Renal pelvis (tissue), 4 donors: ENCODE data around the gene CRBN. TPM values are rescaled to one million over a fixed set of nuclear protein-coding genes. Genes with fewer than 3 reads are reported as not detected.
A peak's percentile ranks its signal among the peaks of the same experiment; 100 is the strongest.

Experiments
- DNase-seq: peaks from one replicate; pipeline ENCODE4 v3.0.0-alpha.2; 2013
- polyA plus RNA-seq, 3 donors: library from polyadenylated mRNA; unstranded; fragments of 120-200 nt; gene quantifications; one replicate each; pipeline ENCODE4 v1.2.1, GENCODE V29; 2013; ENCODE audit not compliant: insufficient read length in 3 of 3

The CRBN gene
- polyA plus RNA-seq, 3 donors = 66.6 to 72.9 (median 67.6) TPM

DNA sequence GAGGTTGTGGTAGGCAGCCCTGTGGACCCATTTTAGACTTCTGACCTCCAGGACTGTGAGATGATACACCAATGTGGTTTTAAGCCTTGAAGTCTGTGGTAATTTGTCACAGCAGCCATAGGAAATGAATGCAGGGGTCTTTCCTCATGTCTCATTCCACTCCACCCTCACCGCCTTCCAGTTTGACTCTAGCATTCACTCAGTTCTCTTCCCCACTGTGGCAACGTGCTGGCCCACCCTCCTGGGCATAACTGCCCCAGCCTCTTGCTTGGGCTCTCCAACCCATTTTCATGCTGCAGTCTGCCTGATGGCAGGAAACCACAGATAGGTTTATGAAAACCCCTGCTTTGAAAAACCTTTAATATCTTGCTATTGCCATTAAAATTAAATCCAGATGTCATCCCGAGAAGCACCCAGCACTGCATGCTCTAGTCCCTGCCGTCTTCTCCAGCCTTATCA, 60.1 kb downstream of the CRBN start:
- DNase-seq = no peak

DNA sequence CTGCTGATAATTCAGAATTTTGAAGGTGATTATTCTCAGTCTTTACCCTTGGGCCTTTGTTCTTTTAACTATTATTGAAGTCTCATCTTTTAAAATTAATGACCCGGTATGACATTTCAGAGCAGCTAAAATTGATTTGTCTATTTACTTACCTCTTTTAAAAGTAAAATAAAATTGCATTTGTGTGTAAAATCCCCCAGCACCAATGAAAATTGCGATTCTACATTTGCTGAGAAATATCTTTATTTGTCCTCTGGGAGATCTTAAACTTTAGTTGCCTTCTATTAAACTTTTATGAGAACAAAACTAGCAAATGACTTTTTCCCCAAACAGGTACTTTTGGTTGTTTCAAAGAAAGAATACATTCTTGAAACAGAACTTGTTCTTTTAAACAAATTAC, 61.8 kb downstream of the CRBN start:
- DNase-seq = no peak

DNA sequence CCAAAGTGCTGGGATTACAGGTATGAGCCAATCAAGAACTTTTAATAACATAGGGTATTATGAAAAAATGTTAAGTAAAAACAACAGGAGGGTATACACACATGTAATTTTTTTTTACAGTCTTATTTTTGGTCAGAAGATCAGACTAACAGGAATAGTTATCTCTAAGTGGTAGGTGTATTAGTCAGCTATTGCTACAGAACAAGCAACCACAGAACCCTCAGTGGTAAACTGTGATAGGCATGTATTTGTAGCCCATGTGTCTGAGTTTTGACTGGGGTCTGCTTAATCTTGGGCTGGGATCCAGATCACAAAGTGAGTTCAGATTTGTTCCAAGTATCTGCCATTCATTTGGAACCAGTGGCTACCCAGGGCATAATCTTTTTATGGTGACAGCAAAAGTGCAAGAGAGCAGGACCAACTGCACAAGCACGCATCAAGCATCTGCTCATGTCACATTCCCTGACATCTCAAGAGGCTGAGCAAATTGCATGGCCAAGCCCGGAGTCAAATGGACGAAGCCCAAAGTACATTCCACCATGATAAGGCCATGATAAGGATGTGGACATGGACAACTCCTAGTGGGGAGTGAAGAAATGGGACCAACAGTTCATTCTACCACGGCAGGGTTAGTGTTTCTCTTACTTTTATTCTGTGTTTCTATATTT, 66.3 kb downstream of the CRBN start:
- DNase-seq = no peak

DNA sequence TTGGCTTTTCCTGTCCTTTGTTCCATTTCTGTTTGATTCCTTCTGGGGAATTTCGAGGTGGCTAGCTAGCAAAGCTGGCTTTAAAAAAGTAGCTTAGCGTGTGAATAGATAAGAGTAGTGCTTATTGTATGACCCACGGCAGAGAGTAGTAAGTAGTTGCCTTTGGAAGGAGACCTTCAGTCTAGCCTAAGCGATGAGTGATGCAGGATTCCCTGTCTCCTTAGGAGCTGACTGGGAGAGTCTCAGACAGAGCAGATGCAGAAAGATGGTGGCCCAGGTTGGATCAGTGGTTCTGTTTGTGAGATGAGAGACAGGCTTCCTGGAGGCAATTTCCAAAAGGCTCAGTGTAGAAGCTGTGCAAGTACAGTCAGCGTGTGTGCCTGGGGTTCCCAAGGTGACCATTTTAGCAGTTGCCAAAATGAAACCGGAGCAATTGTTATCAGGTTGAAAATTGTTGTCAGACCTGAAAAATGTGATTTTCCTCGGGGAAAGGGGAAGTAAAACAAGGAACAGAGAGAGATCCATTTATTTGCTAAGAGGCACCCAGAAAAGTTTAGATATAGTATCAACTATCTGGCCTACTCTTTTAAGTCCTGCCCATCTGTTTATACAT, 68.6 kb downstream of the CRBN start:
- no peak for DNase-seq

DNA sequence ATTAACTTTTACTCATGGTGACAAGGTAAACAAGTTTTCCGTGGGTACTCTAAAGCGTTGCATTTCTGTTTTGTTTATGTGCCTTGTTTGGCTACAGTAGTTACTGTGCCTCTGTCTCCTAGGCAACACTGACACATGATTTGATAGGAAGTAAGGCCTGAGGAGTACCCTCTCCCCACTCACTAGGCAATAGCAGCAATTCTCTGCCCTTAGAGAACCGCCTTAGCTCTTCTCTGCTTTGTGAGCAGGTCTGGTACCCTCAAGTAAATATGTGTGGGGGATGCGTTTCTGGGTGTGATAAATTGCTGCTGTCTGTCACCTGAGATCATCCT, 69.2 kb downstream of the CRBN start, which contains the start of gene IL5RA:
TSS of gene IL5RA (minus strand) at position 76 of the 332 bp plus-strand sequence. CDS start 5,390 bp downstream, outside the sequence.
- peak; percentile 72 for DNase-seq

DNA sequence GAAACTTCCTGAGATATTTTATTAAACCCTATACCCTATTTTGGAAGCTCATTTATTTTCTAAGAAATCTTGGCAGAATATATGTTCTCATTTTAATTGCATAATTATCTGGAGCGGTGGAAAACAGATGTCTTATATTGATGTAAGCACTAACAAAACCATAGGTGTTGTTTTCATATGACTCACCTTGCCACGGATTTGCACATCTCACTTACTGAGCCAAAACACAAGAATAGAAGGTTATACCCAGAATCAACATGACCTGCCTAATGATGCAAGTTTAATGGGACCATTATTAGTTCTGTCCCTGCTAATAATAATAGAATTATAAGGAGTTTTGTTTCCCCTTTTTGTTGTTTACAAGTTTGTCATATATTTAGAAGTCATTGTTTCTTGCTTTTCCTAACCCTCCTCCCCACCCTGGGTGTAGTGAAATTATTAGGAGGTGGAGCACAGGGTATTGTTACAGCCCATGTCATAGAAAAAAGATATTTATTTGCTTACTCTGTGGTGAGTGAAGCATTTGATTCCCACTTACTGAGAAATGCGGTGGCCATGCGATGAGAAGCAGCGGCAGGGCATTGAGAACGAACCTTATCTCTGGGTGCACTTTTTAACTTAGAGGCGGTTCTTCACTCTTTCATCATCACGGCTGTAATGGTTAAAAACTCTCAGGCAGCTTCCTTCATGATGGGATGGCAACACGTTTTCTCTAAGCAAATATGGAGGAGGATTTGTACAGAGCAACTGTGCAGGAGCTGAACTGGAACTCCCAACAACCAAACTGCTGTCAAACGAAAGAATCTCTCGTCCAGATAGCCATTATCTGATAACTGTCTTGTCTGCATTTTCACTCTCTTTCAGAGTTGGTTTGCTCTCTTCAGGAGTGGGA, 69.8 kb downstream of the CRBN start:
- no peak for DNase-seq

DNA sequence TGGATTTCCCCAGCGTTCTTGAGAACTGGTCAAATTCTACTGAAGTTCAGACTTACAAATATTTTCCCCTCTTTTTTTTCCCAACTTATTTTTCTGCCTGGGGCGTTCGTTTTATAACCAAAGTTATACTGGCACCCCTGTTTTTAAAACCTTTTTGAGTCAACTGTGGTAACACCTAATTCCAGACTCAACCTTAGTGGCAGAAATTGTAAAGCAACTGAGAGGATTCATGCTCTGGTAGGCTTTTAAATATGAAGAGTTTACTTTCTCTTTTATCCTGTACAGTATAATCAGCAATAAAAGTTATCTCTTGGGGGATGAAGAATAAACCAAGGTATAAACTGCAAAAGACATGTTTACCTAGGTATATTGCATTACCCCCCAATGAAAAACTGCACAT, 71.6 kb downstream of the CRBN start:
- DNase-seq = no peak

DNA sequence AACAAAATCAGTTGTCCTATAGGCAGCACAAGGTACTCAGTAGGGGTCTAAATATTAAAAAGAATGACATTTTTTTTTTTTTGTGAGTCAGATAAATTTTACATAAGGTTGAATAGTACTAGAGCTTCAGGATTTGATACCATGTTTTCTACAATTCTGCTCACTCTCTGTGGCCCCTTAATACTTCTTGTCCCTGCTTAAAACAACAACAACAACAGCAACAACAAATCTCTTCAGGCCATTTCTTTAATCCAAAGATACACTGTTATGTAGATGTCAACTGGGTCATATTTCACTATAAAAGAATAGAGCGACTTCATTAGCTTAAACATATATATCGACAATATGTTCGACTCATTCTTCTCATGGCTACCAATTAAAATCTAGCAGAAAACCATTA, 72.3 kb downstream of the CRBN start:
- DNase-seq = no peak

DNA sequence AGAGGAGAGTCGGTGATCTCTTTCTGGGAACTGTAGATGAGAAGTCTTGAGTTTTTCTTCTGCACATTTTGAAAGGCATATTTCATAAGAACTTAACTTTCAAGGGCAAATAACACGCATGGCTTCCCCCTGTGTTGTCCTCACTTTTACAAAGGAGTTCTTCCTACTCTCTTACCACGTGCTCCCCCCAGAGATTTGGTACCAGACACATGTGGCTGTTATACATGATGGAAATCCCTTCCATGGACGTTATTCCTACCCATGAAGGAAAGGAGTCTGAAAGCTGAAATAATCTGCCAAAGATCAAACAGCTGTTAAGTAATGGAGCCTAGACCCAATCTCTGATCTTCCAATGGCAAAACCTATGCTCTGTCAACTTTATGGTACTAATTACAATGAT, 73.7 kb downstream of the CRBN start:
- no peak for DNase-seq

DNA sequence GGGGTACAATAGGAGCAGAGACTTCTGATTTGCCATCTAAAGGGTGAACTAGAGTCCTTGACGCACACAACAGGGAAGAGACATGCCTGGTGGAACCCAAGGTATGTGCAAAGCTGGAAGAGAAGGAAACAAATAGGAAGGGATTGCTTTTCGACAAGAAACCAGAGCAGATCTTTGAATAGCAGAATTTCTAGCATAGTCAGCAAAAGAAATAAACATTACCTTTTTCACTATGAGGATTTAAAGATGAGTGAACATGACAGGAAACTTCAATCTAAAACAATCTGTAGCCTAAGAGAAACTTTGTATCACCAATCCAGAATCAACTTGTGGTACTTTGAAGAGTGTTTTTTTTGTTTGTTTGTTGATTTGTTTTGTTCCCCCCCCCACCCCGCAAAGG, 74.2 kb downstream of the CRBN start:
- DNase-seq = no peak

DNA sequence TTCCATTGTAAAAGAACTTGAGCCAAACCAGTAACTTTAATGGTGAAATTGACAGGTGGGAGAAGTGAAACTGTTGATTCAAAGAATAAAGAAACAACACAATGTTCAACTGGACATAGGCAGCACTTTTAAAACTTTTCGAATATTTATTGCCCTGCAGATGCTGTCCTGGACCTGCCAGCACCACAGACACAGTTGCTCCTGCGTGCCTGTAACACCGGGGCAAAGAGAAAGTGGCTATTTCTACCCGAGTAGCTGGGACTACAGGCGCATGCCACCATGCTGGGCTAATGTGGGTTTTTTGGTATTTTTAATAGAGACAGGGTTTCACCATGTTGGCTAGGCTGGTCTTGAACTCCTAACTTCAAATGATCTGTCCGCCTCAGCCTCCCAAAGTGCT, 76.7 kb downstream of the CRBN start:
- no peak for DNase-seq

DNA sequence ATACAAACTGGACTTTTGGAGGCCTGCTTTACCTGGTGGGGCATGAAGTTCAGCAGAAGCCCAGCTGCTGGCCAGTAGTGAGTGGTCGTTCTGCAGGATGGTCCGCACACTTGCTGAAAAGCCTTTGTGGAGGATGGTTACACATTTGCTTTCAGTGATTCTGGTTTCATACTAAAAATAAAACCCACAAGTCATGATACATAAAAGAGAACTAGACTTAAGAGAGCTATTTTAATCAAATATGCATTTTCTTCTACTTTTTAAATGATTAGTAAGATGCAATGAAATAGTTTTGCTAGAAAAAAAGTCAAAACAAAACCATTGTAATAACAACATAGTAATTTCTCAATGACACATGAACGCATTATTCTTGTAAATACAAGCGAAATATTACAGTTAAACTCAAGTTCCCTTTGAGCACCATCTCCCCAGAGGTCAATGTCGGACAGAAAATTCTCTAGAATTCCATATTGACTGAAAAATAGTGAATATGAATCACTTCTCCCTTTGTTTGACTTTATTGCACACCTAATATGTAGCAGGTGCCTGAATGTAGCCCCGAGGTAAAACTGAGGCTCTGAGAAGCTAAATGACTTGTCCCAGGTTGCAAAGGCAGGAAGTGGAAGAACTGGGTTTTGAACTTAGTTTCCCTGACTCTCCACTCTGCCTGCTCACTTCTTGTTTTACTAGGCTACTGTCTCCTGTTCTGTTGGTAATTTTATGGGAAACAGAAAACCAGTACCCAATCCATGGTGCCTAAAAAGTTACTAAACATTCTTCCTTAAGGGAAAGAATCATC, 77.6 kb downstream of the CRBN start:
- no peak for DNase-seq

Other genes with a start within 250 kb of the CRBN start
- gene IL5RA, start 69.3 kb downstream of the CRBN start, polyA plus RNA-seq = 1 to 10 TPM in 1 of 3 donors, under 1 TPM in 2; 0.48 to 1.0 (median 0.50) TPM
- gene TRNT1, start 52.8 kb downstream of the CRBN start, polyA plus RNA-seq = 10 to 100 TPM; 26.7 to 40.9 (median 40.4) TPM